DND-41 (cell line): Measurements from ENCODE around the gene SCYGR1.
"Not testable (repeated sequence)": the region's sequence is repeated elsewhere in the genome, so short reads cannot be mapped to it uniquely, and the experiment has no call there.

Experiments
- ATAC-seq: fragments of 200-7000 bp; cut with Tn5 transposase; 3 replicates; pipeline ENCODE4 v1.9.1; 2021; ENCODE audit warnings: low read depth; ENCODE audit not compliant: insufficient read depth
- DNase-seq: peaks from one replicate; pipeline ENCODE4 v3.0.0-alpha.2; 2020
- H2AFZ ChIP-seq: 2 replicates; pipeline ENCODE4 v1.6.0; 2012; ENCODE audit warnings: low read depth, low read length
- H3K27ac ChIP-seq: 2 replicates; pipeline ENCODE4 v1.5.1; 2012; ENCODE audit warnings: low read length, inconsistent platforms
- H3K27me3 ChIP-seq: fragments of 200-600 bp; sonication (generic); 2 replicates; pipeline ENCODE4 v1.6.0; 2012; ENCODE audit warnings: low read length, mild to moderate bottlenecking, inconsistent platforms; ENCODE audit not compliant: insufficient read depth, poor library complexity
- H3K36me3 ChIP-seq: 2 replicates; pipeline ENCODE4 v1.5.1; 2012; ENCODE audit warnings: low read length, inconsistent platforms; ENCODE audit not compliant: insufficient read depth
- H3K4me1 ChIP-seq: 2 replicates; pipeline ENCODE4 v1.5.1; 2012; ENCODE audit warnings: mild to moderate bottlenecking, low read length; ENCODE audit not compliant: insufficient read depth
- H3K4me2 ChIP-seq: 2 replicates; pipeline ENCODE4 v1.6.0; 2012; ENCODE audit warnings: mild to moderate bottlenecking, moderate library complexity, low read length, inconsistent platforms; ENCODE audit not compliant: insufficient read depth
- H3K4me3 ChIP-seq, 2 experiments: fragments of 200-600 bp in 1 of 2; shearing (Covaris generic) in 1 of 2; 2 replicates each; pipeline ENCODE4 v1.5.1; 2012 to 2016; ENCODE audit warnings: inconsistent platforms in 2 of 2, low read length in 2 of 2, mild to moderate bottlenecking in 2 of 2, low read depth in 1 of 2, moderate library complexity in 1 of 2
- H3K79me2 ChIP-seq: 2 replicates; pipeline ENCODE4 v1.6.0; 2012; ENCODE audit warnings: low read length, inconsistent platforms; ENCODE audit not compliant: insufficient read depth
- H3K9ac ChIP-seq: 2 replicates; pipeline ENCODE4 v1.6.0; 2012; ENCODE audit warnings: low read depth, mild to moderate bottlenecking, inconsistent platforms, low read length, moderate library complexity
- H3K9me3 ChIP-seq: 2 replicates; pipeline ENCODE4 v1.5.1; 2012; ENCODE audit warnings: low read length, moderate library complexity, mild to moderate bottlenecking, inconsistent platforms; ENCODE audit not compliant: insufficient read depth, severe bottlenecking
- H4K20me1 ChIP-seq: 2 replicates; pipeline ENCODE4 v1.6.0; 2012; ENCODE audit warnings: low read length; ENCODE audit not compliant: insufficient read depth
- CTCF ChIP-seq: IDR thresholded peaks from 2 replicates; pipeline ENCODE4 v1.5.1; 2012; ENCODE audit warnings: borderline replicate concordance, low read length, moderate library complexity, mild to moderate bottlenecking; ENCODE audit not compliant: poor library complexity, severe bottlenecking; ENCODE audit errors: extremely low read depth
- EZH2 ChIP-seq: IDR thresholded peaks from 3 replicates; pipeline ENCODE4 v1.6.1; 2012; ENCODE audit warnings: borderline replicate concordance, low read depth, mild to moderate bottlenecking, moderate library complexity, low read length, inconsistent platforms; ENCODE audit not compliant: severe bottlenecking

SCYGR1 gene

GRCh38 chr2:227382241-227382835, 5.4 kb downstream of the SCYGR1 start:
- not testable (repeated sequence) for H4K20me1 ChIP-seq, H3K4me3 ChIP-seq, H3K27me3 ChIP-seq, H3K36me3 ChIP-seq, H3K4me1 ChIP-seq, H3K9me3 ChIP-seq, ATAC-seq, H3K79me2 ChIP-seq, DNase-seq, H3K27ac ChIP-seq, H3K9ac ChIP-seq, H2AFZ ChIP-seq, H3K4me2 ChIP-seq

DNA sequence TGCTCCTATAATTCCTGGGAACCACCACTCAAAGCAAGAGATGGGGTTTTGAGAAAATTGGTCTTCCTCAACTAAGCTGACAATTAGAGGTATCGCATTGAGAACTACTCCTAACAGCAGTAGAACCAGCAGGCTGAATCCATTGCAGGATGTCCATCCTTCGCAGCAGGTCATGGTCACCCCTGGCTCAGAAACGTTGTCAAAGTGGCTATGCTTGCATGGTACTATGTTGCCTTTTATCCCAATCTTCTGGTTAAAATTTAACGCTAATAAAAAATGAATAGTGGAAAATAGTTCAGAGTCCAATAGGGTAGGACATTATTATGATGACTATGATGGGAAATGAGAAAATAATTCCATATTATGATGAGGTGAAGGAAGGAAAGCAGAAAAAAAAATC, 8.7 kb downstream of the SCYGR1 start, which contains the start of gene TM4SF20:
Gene TM4SF20, minus strand, starts transcription at position 212 of the 400 bp plus-strand sequence. Its CDS starts 38 bp downstream, at position 174.
- TF ChIP-seq EZH2 (no peak), CTCF (no peak)
- Histone ChIP-seq H3K27me3 (peaks cover 2% of the 10 kb centered on the region), H3K9me3 (no peaks in the 10 kb centered on the region), H3K79me2 (no peaks in the 10 kb centered on the region), H3K4me3 (no peak within 1 kb of the TSS), H3K4me1 (no peaks in the 10 kb centered on the region), H3K27ac (no peak within 1 kb of the TSS), H3K4me2 (no peak within 1 kb of the TSS), H3K36me3 (no peaks in the 10 kb centered on the region), H4K20me1 (no peaks in the 10 kb centered on the region), H2AFZ (no peak within 1 kb of the TSS), H3K9ac (no peak within 1 kb of the TSS)
- DNase-seq = no peak
- no peak for ATAC-seq

DNA sequence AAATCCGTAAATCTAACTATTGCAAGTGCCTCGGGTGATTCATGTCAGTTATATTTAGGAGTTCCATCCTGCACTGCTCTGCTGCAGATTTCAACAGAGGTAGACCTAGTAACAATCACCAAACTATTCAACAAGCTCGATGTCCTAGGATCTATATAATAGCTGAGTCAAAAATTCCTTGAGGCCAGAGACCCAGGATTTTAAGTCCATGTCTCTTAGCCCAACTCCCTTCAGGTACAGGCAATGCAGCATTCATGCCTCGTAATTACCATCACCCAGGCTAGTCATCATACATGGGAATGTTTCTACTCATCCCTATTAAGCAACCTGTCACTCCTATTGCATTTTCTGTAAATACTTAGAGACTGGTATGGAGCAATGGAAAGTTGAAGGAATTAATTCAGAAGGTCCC, 9.4 kb downstream of the SCYGR1 start:
- Histone ChIP-seq H4K20me1 (no peaks in the 10 kb centered on the region), H3K79me2 (no peaks in the 10 kb centered on the region), H3K27me3 (peaks cover 2% of the 10 kb centered on the region), H3K27ac (no peak overlapping the region), H3K4me2 (no peak overlapping the region), H3K36me3 (no peaks in the 10 kb centered on the region), H3K9me3 (no peaks in the 10 kb centered on the region), H3K4me3 (no peak overlapping the region), H3K9ac (no peak overlapping the region), H2AFZ (no peak overlapping the region), H3K4me1 (no peaks in the 10 kb centered on the region)
- no peak for TF ChIP-seq EZH2
- TF ChIP-seq CTCF = no peak
- DNase-seq (no peak), ATAC-seq (no peak)

DNA sequence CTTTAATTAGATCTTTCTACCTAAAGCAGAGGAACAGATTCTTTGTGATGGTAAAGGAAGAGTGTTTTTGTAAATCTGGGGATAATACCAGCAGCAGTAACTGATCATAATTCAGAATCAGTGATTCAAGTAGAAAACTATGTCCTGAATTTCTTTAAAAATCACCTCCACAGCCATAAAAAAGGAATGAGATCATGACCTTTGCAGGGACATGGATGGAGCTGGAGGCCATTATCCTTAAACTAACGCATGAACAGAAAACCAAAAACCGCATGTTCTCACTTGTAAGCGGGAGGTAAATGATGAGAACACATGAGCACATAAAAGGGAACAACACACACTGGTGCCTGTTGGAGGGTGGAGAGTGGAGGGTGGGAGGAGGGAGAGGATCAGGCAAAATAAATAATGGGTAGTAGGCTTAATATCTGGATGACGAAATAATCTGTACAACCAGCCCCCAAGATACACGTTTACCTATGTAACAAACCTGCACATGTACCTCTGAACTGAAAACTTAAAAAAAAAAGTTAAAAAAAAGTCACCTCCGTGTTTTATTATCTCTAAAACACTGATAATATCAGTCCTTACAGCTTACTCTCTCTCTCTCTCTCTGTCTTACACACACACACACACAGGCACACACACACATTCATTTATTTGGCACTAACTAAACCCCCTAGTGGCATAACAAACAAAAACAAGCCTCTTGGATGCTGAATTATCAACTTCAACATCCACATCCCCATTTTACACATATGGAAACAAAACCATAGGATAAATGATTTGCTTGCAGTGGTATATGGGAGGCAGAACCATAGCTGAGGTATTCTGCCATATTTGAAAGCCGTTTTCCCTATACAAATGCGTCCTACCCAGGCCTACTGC, 10.0 kb downstream of the SCYGR1 start:
- TF ChIP-seq CTCF (peak; percentile 3), EZH2 (no peak)
- Histone ChIP-seq H3K27ac (no peak overlapping the region), H3K9ac (no peak overlapping the region), H3K9me3 (no peaks in the 10 kb centered on the region), H3K4me3 (no peak overlapping the region), H3K4me1 (no peaks in the 10 kb centered on the region), H2AFZ (no peak overlapping the region), H4K20me1 (no peaks in the 10 kb centered on the region), H3K36me3 (no peaks in the 10 kb centered on the region), H3K4me2 (no peak overlapping the region), H3K79me2 (no peaks in the 10 kb centered on the region), H3K27me3 (peaks cover 2% of the 10 kb centered on the region)
- DNase-seq (no peak), ATAC-seq (no peak)
